HG03442 (cell line): ENCODE results near the gene MINDY4.

Source experiments
- ATAC-seq: cut with Tn5 transposase; IDR thresholded peaks from one replicate; pipeline ENCODE4 v1.9.1; 2021; ENCODE audit warnings: mild to moderate bottlenecking, moderate library complexity; ENCODE audit not compliant: unreplicated experiment

The MINDY4 gene

DNA sequence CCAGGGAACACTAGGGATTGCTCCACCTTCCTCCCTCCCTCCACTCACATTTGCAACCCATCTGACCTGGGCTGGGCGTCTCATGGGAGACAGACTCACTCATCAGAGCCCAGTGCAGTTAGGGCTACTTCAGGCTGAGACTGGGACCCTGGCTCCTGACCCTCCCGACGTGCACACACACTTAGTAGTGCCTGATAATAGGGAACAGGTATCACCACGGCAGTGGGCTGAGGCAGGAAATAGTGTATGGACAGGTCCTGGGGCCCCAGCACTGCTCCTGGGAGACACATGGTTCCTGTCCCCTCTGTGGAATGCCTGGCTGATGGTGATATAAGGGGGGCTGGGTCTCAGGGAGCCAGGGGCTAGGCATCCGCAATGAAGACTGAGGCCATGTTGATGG is 154.7 kb downstream of the MINDY4 start:
- ATAC-seq, result no peak

DNA sequence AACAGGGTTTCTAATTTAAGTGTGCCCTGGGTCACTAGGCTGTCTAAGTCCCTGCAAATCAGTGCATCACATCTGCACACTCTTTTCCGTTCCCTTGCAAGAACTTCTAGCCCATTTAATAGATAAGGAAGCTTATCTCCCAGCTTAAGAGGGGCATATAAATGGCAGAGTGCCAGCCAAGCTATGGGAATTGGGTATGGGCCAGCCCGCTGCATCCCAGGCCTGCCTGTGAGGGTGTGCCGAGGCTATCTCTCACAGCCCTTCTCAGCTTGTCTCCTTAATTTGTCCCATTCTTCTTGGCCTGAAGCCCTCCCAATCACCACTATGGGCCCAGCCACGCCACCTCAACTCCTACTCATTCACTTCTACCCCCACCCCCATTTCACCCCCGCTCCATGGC is 155.1 kb downstream of the MINDY4 start:
- no peak for ATAC-seq

GRCh38 chr7:30927040-30927439 is 155.8 kb downstream of the MINDY4 start:
- ATAC-seq, result no peak

DNA sequence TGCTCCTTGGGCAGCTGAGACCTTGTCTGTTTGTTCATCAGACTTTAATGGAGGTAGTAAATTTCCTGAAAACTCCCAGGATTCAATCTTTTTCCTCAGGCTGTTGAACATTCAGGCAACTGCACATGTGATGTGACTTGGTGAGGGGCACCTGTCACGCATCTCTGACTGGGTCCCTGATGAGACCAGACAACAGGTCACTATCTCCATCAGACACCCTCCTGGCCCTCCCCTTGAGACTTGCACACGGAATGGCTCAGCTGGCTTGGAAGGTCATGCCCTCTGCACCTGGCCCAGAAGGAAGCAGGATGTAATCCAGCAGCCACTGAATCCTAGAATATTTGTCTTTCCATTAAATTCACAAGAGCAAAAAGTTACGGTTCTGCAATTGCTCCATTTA is 156.3 kb downstream of the MINDY4 start:
- ATAC-seq, result no peak

- no peak for ATAC-seq
These were observed 157.1 kb downstream of the MINDY4 start for GRCh38 chr7:30928254-30928872.

- ATAC-seq, result no peak
These were observed 158.5 kb downstream of the MINDY4 start for GRCh38 chr7:30929686-30930085.

DNA sequence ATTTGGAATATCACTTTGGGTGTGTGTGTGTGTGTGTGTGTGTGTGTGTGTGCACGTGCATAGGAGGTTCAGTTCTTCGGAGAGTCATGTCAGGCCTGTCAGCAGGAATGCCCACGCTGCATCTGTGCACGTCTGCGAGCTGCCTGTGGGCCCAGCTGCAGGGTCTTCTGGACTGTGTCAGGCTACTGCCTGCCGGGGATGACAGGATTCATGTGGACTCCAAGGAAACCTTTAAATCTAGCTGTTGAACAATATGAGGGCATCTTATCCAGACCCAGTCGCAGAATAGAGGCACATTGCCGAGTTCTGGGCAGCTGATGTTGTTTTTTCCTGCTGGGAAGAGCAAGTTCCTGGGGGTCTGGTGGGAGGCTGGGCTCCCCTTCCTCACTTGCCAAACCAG is 159.4 kb downstream of the MINDY4 start:
- ATAC-seq, result no peak

DNA sequence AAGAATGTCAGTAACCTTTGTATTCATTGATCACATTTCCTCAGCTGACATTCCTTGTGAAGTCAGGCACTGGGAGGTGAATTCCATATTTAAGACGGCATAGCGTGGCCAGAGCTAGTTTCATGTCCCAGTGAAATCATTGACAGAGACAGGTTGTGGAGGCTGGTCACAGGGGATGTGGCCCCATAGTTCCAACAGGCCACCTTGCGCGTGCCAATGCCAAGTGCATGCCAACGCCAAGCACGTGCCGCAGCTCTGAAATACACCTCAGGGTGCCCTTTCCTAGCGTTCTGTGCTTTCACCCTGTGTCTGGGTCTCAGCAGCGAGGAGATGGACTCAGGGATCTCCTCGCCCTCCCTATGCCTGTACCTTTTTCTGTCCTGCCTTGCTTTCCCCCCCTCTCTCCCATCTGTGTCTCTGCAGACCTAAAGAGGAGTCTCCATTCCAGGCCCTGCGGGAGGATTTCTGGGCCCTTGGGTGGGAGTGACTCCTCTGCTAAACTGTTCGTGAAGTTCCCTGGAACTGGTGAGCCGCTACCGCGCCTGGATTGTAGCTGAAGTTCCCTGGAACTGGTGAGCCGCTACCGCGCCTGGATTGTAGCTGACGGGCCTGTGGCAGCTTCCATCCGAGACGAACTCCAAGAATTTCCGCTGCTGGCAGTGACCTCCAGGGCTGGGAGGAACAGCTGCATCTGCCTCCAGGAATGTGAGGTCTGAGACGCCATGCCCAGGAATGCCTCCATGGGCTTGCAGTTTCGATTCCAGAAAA is 160.1 kb downstream of the MINDY4 start:
- ATAC-seq, result no peak

- ATAC-seq, result no peak
These were observed 160.8 kb downstream of the MINDY4 start for GRCh38 chr7:30931929-30932540.

- no peak for ATAC-seq
These were observed 161.3 kb downstream of the MINDY4 start for GRCh38 chr7:30932562-30932961.

DNA sequence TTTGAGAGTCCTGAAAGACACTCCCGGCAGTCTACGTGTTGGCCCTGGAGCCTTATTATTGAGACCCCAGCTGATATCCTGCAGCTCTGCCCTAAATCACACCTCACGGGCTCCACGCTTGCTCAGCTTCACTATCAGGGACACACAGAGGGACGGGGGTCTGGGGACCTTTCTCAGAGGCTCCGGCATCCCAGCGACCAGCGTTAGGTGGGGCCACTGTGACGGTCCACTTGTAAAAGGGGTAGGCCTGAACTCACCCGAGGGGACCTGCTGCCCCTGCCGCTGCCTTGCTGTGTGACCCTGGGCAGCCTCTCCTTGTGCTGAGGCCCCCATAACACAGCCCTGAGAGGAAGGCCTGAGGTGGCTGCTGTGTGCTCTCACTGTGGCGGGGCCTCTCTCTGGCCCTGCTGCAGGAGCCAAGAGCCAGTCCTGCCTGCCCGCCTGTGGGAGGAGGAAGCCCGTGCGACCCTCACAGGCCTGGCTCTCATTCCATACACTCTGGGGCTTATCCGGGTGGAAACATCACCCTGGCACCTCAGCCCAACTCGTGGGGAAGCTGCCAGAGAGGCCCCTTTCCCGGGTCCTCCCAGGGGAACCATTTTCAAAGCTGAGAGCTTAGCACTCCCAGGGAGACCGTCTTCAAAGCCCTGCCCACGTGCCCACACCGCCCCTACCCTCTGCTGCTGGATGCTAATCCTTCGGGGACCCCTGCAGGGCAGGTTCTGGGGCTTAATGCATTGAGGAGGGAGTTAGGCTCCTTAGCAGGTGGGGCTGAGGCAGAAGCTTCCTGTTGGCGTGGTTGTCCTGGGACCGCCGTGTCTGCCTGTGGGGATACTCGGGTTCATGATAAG is 162.1 kb downstream of the MINDY4 start:
- ATAC-seq, result no peak

DNA sequence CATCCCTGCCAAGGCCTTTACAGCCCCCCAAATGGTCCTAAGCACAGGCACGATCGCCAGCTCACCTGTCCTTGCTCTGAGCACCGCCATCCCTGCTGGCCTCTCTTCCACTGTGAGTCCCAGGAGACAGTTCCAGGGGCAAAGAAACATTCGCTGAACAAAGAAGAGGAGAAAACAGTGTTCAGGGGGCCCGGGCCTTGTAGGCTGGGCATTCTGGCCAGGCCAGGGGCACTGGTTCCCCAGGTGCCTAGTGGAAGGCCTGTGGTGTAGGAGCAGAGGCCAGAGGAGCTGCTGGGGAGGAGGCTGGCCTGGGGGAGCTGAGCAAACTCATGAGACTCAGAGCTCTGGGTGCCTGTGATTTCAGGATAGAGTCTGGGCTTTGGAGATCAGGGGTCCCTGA is 163.0 kb downstream of the MINDY4 start:
- ATAC-seq, result no peak

GRCh38 chr7:30934732-30935568 is 163.7 kb downstream of the MINDY4 start:
- no peak for ATAC-seq

DNA sequence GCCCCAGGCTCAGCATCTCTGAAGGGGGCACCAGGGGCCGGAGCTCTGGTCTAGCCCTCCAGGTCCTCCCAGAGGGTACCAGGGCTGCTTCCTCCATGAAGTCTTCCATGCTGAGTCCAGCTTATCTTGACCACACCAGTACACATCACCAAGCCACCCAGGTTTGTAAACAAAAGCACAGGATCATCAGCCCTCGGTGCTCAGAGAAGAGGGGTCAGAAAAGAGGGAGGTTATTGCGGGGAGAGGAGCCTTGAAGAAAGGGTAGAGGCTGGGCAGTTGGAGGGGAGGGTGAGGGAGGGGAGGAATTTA is 164.3 kb downstream of the MINDY4 start:
- no peak for ATAC-seq

- no peak for ATAC-seq
These were observed 165.5 kb downstream of the MINDY4 start for GRCh38 chr7:30936650-30937245.

DNA sequence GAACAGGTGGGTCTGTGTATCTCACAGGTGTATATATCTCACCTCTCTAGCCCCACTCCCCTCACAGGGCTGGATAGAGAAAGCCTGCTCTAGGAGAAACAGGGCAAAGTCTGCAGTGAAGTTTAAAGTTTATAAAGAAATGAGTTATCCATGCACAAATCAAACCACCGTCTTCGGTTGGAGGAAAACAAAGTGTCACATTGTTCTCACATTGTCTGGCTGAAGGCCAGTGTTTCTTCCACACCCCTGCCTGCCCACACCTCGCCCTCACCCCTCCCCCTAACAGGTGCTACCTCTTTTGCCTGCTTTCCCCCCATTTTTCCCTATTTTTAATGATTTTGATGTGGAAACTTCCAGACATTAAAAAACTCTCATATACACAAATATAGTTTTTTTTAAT is 166.2 kb downstream of the MINDY4 start:
- no peak for ATAC-seq

DNA sequence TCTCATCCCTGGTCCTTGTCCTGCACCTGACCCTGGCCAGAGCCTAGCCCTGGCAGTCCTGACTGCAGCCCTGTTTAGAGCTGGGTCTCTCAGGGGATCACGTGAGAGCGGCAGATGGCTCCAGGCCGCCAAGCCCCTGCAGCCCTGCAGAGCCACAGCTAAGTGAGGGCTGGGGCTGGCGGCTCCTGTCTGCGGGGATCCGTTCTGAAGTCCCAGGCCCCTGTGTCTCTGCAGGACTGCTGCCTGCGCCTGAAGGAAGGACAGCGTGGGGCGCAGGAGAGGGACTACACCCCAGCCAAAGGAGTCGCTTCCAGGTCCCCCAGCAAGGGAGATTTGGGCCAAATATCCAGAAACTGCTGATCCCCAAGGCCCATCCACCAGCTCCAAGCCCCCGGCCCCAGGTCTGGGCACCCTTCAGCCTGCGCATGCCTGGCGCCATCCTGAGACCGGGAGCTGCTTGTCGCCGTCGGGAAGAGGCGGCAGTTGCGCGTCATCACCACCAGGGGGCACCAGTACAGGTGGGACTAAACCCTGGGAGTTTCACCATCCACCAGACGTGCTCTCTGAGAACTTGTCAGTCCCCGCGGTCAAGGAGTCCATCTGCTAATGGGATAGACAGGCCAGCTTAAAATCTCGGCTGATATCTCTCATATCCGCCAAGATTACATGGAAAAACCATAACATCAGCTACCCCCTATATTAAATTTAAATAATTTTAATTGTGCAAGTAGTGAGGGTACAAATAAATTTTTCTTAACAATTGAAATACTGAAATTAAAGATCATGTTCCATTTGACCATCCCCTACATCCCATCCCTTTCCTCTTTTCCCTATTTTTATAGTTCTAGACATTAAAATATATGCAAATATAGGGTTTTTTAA is 167.5 kb downstream of the MINDY4 start:
- ATAC-seq, result peak; percentile 82

- ATAC-seq, result no peak
These were observed 170.5 kb downstream of the MINDY4 start for GRCh38 chr7:30941582-30942323.
